GM12801 (cell line): ENCODE measurements around the gene PRODH2.

Experiments used
- CTCF ChIP-seq: IDR thresholded peaks from one replicate; pipeline ENCODE4 v1.5.1; 2011; ENCODE audit warnings: control low read depth; ENCODE audit not compliant: insufficient read length; ENCODE audit errors: extremely low read depth

Gene PRODH2

GRCh38 chr19:35801828-35802227, 10.8 kb downstream of the PRODH2 start:
- TF ChIP-seq CTCF, result no peak

- no peak for TF ChIP-seq CTCF
Observed at GRCh38 chr19:35797663-35798062, 15.0 kb downstream of the PRODH2 start.

- TF ChIP-seq CTCF, result no peak
Observed at GRCh38 chr19:35796645-35797542, 15.8 kb downstream of the PRODH2 start.

- TF ChIP-seq CTCF, result no peak
Observed at GRCh38 chr19:35793381-35794165, 19.1 kb downstream of the PRODH2 start.

GRCh38 chr19:35792888-35793287, 19.8 kb downstream of the PRODH2 start:
- no peak for TF ChIP-seq CTCF

- no peak for TF ChIP-seq CTCF
Observed at GRCh38 chr19:35792312-35792711, 20.3 kb downstream of the PRODH2 start.

GRCh38 chr19:35791814-35792279, 20.8 kb downstream of the PRODH2 start:
- no peak for TF ChIP-seq CTCF
